Ascending aorta (tissue), 2 donors: ENCODE results near the gene NFIA. TPM values are rescaled to one million over a fixed set of nuclear protein-coding genes. Genes with fewer than 3 reads are reported as not detected.

Source experiments
- DNase-seq, 2 donors: peaks; one replicate each; pipeline ENCODE4 v3.0.0-alpha.2; 2019; ENCODE audit warnings: low spot score in 2 of 2
- H3K27ac ChIP-seq, 2 donors: fragments of 200-600 bp; sonication (generic); one replicate each; pipeline ENCODE4 v1.5.1; 2016 to 2017; ENCODE audit warnings: mild to moderate bottlenecking in 1 of 2
- H3K27me3 ChIP-seq: fragments of 200-600 bp; sonication (generic); one replicate; pipeline ENCODE4 v1.5.1; 2017
- H3K36me3 ChIP-seq, 2 donors: fragments of 200-600 bp; sonication (generic); one replicate each; pipeline ENCODE4 v1.5.1; 2016
- H3K4me1 ChIP-seq, 2 donors: fragments of 200-600 bp; sonication (generic); one replicate each; pipeline ENCODE4 v1.5.1; 2016 to 2017; ENCODE audit warnings: mild to moderate bottlenecking in 1 of 2
- H3K4me3 ChIP-seq, 2 donors: fragments of 200-600 bp; sonication (generic); one replicate each; pipeline ENCODE4 v1.5.1; 2016 to 2017; ENCODE audit warnings: mild to moderate bottlenecking in 1 of 2
- H3K9me3 ChIP-seq, 2 donors: fragments of 200-600 bp; sonication (generic); one replicate each; pipeline ENCODE4 v1.5.1; 2016
- intact Hi-C: fragments of 100-400 bp; cut with DNase I; formaldehyde crosslinking; loops from one replicate; pipeline ENCODE4 v1.15.1; 2023
- total RNA-seq: library from RNA; depleted of rRNA; stranded (reverse); fragments of >200 nt; gene quantifications from one replicate; pipeline ENCODE4 v1.1.0, GENCODE V29; 2016
- TF ChIP-seq, protein P1 (sequence below), 3 experiments: fragments of 200-600 bp in 2 of 3; fragments of 450-650 bp in 1 of 3; sonication (generic) in 2 of 3; IDR thresholded peaks; one replicate each; pipeline ENCODE4 v1.5.1; 2016 to 2019; ENCODE audit warnings: antibody characterized with exemption in 3 of 3, mild to moderate bottlenecking in 1 of 3, moderate library complexity in 1 of 3

Gene NFIA
- total RNA-seq, 1 donor from 2014 or later: 52.0 TPM

DNA sequence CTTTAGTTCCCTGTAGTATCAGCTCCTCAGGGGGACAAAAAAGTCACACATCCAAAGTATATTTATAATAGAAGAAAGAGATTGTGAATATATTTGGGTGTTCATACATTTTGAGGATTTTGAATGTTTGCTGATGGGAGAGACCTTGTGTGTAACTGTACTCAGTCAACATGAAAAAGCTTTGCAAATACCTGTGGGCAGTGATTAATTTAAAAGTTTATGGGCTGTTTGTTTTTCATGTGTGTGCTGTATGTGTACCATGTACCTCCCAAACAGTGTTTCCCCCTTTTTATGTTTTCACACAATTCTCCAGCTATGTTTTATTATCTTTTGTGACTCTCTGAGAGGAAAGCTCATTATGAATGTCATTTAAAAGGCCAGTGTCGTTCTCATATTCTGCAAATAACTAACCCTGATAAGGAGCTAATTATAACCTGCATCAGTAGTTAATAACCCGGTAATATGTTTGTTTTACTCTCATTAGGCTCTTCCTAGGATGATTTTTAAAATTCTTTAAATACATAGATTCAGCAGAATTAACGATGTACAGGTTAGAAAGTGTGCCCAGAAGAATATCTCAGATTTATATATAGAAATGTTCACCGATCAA, 271.5 kb downstream of the NFIA start:
- Histone ChIP-seq H3K27ac (no peak overlapping the region), H3K4me1 (no peaks in the 10 kb centered on the region), H3K4me3 (no peak overlapping the region), H3K27me3 (no peaks in the 10 kb centered on the region), H3K36me3 (peaks cover 5 to 9% of the 10 kb centered on the region in 2 donors), H3K9me3 (no peaks in the 10 kb centered on the region)
- TF ChIP-seq, protein P1, sequence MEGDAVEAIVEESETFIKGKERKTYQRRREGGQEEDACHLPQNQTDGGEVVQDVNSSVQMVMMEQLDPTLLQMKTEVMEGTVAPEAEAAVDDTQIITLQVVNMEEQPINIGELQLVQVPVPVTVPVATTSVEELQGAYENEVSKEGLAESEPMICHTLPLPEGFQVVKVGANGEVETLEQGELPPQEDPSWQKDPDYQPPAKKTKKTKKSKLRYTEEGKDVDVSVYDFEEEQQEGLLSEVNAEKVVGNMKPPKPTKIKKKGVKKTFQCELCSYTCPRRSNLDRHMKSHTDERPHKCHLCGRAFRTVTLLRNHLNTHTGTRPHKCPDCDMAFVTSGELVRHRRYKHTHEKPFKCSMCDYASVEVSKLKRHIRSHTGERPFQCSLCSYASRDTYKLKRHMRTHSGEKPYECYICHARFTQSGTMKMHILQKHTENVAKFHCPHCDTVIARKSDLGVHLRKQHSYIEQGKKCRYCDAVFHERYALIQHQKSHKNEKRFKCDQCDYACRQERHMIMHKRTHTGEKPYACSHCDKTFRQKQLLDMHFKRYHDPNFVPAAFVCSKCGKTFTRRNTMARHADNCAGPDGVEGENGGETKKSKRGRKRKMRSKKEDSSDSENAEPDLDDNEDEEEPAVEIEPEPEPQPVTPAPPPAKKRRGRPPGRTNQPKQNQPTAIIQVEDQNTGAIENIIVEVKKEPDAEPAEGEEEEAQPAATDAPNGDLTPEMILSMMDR (IDR thresholded peaks at IDR 0.05): no peak
- intact Hi-C loops: no loop called here
- DNase-seq: no peak

DNA sequence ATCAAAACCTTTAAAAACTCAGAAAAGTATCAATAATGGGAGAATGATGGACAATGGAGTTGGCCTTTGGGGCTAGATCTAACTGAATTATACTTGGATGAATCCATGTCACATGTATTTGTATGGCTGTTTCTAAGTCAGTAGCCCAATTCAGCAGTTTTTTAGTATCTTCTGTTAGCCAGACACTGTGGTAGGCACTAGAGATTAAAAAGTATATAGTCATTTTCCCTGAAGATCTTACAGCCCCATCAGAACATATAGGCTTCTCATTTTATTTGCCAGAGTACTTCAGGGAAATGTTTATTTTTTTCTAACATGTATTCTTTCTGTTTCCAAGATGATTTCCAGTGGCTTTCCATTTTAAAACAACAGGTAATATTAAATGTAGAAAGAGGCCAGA, 273.7 kb downstream of the NFIA start:
- peaks cover 7 to 23% of the 10 kb centered on the region in 2 donors for H3K36me3 ChIP-seq
- intact Hi-C loops: no loop called here

DNA sequence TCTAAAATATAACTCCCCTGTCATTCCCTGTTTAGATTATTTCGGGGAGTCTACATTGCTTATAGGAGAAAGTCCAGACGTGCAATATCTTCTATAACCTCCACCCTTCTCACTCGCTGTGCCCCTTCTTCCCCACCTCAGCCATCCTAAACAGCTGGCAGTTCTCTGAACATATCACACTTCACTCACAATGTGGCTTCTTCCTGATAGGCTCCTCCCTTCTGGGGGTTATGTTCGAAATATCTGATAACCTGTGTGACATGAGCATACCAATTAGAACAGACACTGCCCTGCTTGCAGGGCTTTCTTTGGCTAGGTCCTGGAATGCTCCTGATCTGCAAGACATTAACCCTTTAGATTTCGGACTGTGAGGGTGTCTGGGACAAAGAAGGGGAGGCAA, 274.6 kb downstream of the NFIA start:
- no peak for DNase-seq
- Histone ChIP-seq H3K9me3 (no peaks in the 10 kb centered on the region), H3K27me3 (no peaks in the 10 kb centered on the region), H3K36me3 (peaks cover 7 to 24% of the 10 kb centered on the region in 2 donors), H3K27ac (no peak overlapping the region), H3K4me3 (no peak overlapping the region), H3K4me1 (no peaks in the 10 kb centered on the region)
- TF ChIP-seq, protein P1 (IDR thresholded peaks at IDR 0.05): no peak
- intact Hi-C loops: no loop called here

More for the DNA sequence above, 273.7 kb downstream of the NFIA start:
- H3K27me3 ChIP-seq: no peaks in the 10 kb centered on the region
- no peaks in the 10 kb centered on the region for H3K4me1 ChIP-seq
- TF ChIP-seq, protein P1 (IDR thresholded peaks at IDR 0.05): no peak
- no peaks in the 10 kb centered on the region for H3K9me3 ChIP-seq
- H3K27ac ChIP-seq: no peak overlapping the region
- H3K4me3 ChIP-seq: no peak overlapping the region
- DNase-seq: no peak

- H3K27ac ChIP-seq: no peak overlapping the region
- TF ChIP-seq, protein P1 (IDR thresholded peaks at IDR 0.05): no peak
- intact Hi-C loops: no loop called here
- H3K9me3 ChIP-seq: no peaks in the 10 kb centered on the region
- no peaks in the 10 kb centered on the region for H3K4me1 ChIP-seq
- H3K27me3 ChIP-seq: no peaks in the 10 kb centered on the region
- DNase-seq: no peak
- H3K36me3 ChIP-seq: peaks cover 7 to 26% of the 10 kb centered on the region in 2 donors
- H3K4me3 ChIP-seq: no peak overlapping the region
Observed at GRCh38 chr1:61357539-61357938, 275.2 kb downstream of the NFIA start.

- Histone ChIP-seq H3K36me3 (peaks cover 7 to 18% of the 10 kb centered on the region in 2 donors), H3K4me3 (no peak overlapping the region), H3K27me3 (no peaks in the 10 kb centered on the region), H3K9me3 (no peaks in the 10 kb centered on the region), H3K27ac (peak overlapping the region in 1 of 2 donors; percentile 15), H3K4me1 (no peaks in the 10 kb centered on the region)
- no peak for DNase-seq
- TF ChIP-seq, protein P1 (IDR thresholded peaks at IDR 0.05): no peak
- intact Hi-C loops: no loop called here
Observed at GRCh38 chr1:61358770-61359455, 276.6 kb downstream of the NFIA start.
